GM19240 (cell line): ENCODE measurements around the gene KRT23.
"Not testable (repeated sequence)": the region's sequence is repeated elsewhere in the genome, so short reads cannot be mapped to it uniquely, and the experiment has no call there.

Source experiments
- DNase-seq: peaks from one replicate; pipeline ENCODE4 v3.0.0; 2011; ENCODE audit warnings: low spot score; ENCODE audit not compliant: insufficient read length

KRT23 gene

GRCh38 chr17:40951011-40951622 lies 13.7 kb upstream of the KRT23 start:
- DNase-seq: no peak

- no peak for DNase-seq
Observed at GRCh38 chr17:40950176-40950575, 12.7 kb upstream of the KRT23 start.

- no peak for DNase-seq
Observed at GRCh38 chr17:40949418-40949817, 12.0 kb upstream of the KRT23 start.

GRCh38 chr17:40947929-40948328 lies 10.5 kb upstream of the KRT23 start:
- no peak for DNase-seq

- DNase-seq: no peak
Observed at GRCh38 chr17:40945414-40945813, 8.0 kb upstream of the KRT23 start.

- no peak for DNase-seq
Observed at GRCh38 chr17:40944531-40944930, 7.1 kb upstream of the KRT23 start.

GRCh38 chr17:40942553-40942952 lies 5.1 kb upstream of the KRT23 start:
- no peak for DNase-seq

- DNase-seq: no peak
Observed at GRCh38 chr17:40940266-40940665, 2.8 kb upstream of the KRT23 start.

GRCh38 chr17:40938981-40939380 lies 1.5 kb upstream of the KRT23 start:
- DNase-seq: no peak

- no peak for DNase-seq
Observed at GRCh38 chr17:40936976-40937375, 470 bp downstream of the KRT23 start.

- DNase-seq: no peak
Observed at GRCh38 chr17:40936437-40936971, 942 bp downstream of the KRT23 start.

GRCh38 chr17:40935624-40936023 lies 1.8 kb downstream of the KRT23 start:
- DNase-seq: no peak

GRCh38 chr17:40932608-40933007 lies 4.8 kb downstream of the KRT23 start:
- no peak for DNase-seq

- no peak for DNase-seq
Observed at GRCh38 chr17:40931311-40931710, 6.1 kb downstream of the KRT23 start.

GRCh38 chr17:40926341-40926740 lies 11.1 kb downstream of the KRT23 start:
- no peak for DNase-seq

- no peak for DNase-seq
Observed at GRCh38 chr17:40922239-40922638, 15.2 kb downstream of the KRT23 start.

GRCh38 chr17:40921026-40921425 lies 16.4 kb downstream of the KRT23 start:
- no peak for DNase-seq

GRCh38 chr17:40917116-40917515 lies 20.3 kb downstream of the KRT23 start:
- DNase-seq: not testable (repeated sequence)

- DNase-seq: no peak
Observed at GRCh38 chr17:40916366-40916765, 21.1 kb downstream of the KRT23 start.

- DNase-seq: no peak
Observed at GRCh38 chr17:40915721-40916256, 21.7 kb downstream of the KRT23 start.

GRCh38 chr17:40915199-40915661 lies 22.2 kb downstream of the KRT23 start:
- DNase-seq: no peak

- DNase-seq: no peak
Observed at GRCh38 chr17:40914075-40914855, 23.2 kb downstream of the KRT23 start.
